Measurements from ENCODE around the gene ROCK2. TPM values are rescaled to one million over a fixed set of nuclear protein-coding genes. Genes with fewer than 3 reads are reported as not detected.

ROCK2 gene
- polyA plus RNA-seq, 1 of the 3 experiments (the other 2 are of a cell fraction): 4.2 TPM

DNA sequence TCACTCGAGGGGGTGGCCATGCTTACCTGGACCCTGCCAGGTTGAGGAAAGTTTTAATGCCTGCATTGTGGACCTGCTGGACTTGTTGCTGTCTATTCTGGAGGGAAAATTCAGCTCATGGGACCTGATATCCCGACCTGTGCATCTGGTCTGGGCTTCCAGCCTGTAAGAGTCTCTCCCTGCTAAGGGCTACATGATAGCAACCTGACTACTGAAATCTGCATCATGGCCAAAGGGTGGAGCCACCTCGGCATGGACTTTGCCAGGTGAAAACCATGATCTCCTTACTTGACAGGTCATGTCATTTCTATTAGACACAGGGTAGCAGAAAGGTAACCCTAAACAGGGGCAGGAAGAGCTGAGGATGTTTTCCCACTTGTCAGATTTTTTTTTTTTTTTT, 202.1 kb downstream of the ROCK2 start:
- WGBS (ENCODE audit: low lambda C conversion rate): 44% methylated on average over 3 of the region's 3 CpGs
- CTCF ChIA-PET: interaction anchor here (1.3 to 7.8 kb wide), 4 partner anchors 10 to 441 kb away, joined by 3 to 81 read pairs (median 16); a partner anchor contains a TSS
- Histone ChIP-seq H3K9ac (no peak overlapping the region), H3K36me3 (replicated peaks in 1 of 2; ENCODE audit: control insufficient read depth in 1 of 2, insufficient read depth in 2 of 2, low read length in 1 of 2) (no peaks in the 10 kb centered on the region), H2AFZ (ENCODE audit: low read depth) (no peak overlapping the region), H3K4me3 (ENCODE audit: low read depth in 2 of 2, low read length in 1 of 2) (no peak overlapping the region), H3K4me2 (no peak overlapping the region), H3K4me1 (ENCODE audit: control insufficient read depth in 1 of 2, insufficient read depth in 2 of 2, low read depth in 1 of 2, low read length in 1 of 2) (no peaks in the 10 kb centered on the region), H3F3A (replicated peaks; ENCODE audit: insufficient read depth) (peaks cover 14% of the 10 kb centered on the region), H3K79me2 (ENCODE audit: insufficient read depth) (no peaks in the 10 kb centered on the region), H4K20me1 (ENCODE audit: insufficient read depth) (no peaks in the 10 kb centered on the region), H3K9me3 (no peaks in the 10 kb centered on the region), H3K27ac (ENCODE audit: low read depth in 2 of 2, low read length in 1 of 2) (no peak overlapping the region), H3K27me3 (ENCODE audit: insufficient read depth) (no peaks in the 10 kb centered on the region), H3K9me2 (no peaks in the 10 kb centered on the region)
- TF ChIP-seq, protein P1, sequence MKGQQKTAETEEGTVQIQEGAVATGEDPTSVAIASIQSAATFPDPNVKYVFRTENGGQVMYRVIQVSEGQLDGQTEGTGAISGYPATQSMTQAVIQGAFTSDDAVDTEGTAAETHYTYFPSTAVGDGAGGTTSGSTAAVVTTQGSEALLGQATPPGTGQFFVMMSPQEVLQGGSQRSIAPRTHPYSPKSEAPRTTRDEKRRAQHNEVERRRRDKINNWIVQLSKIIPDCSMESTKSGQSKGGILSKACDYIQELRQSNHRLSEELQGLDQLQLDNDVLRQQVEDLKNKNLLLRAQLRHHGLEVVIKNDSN (IDR thresholded peaks at IDR 0.05; ENCODE audit: borderline replicate concordance, low read depth): no peak
- TF ChIP-seq SMC3 (IDR thresholded peaks at IDR 0.05; ENCODE audit: low read depth, low read length): no peak
- TF ChIP-seq, protein P2, sequence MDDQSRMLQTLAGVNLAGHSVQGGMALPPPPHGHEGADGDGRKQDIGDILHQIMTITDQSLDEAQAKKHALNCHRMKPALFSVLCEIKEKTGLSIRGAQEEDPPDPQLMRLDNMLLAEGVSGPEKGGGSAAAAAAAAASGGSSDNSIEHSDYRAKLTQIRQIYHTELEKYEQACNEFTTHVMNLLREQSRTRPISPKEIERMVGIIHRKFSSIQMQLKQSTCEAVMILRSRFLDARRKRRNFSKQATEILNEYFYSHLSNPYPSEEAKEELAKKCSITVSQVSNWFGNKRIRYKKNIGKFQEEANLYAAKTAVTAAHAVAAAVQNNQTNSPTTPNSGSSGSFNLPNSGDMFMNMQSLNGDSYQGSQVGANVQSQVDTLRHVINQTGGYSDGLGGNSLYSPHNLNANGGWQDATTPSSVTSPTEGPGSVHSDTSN (IDR thresholded peaks at IDR 0.05): no peak
- DNase-seq: no peak
- POLR2A ChIA-PET: no interaction called here

DNA sequence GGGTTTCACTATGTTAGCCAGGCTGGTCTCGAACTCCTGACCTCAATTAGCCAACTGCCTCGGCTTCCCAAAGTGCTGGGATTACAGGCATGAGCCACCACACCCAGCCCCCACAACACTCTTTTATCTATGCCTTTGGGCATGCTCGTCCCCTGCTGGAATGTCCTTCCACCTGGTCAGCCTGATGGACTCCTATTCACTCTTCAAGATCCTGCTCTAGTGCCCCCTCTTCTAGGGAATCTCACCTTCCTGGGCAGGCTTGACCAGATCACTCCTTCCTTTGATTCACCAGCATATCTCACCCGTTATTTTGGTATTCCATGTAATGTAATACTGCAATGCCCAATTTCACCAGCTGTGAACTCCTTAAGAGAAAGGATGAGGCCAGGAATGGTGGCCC, 203.1 kb downstream of the ROCK2 start:
- no peaks in the 10 kb centered on the region for H3K4me1 ChIP-seq (ENCODE audit: control insufficient read depth in 1 of 2, insufficient read depth in 2 of 2, low read depth in 1 of 2, low read length in 1 of 2)
- H3K36me3 ChIP-seq (replicated peaks in 1 of 2; ENCODE audit: control insufficient read depth in 1 of 2, insufficient read depth in 2 of 2, low read length in 1 of 2): no peaks in the 10 kb centered on the region
- H3K9ac ChIP-seq: no peak overlapping the region
- no peak overlapping the region for H3K4me3 ChIP-seq (ENCODE audit: low read depth in 2 of 2, low read length in 1 of 2)
- H3K27ac ChIP-seq (ENCODE audit: low read depth in 2 of 2, low read length in 1 of 2): peak overlapping the region in 1 of 2 experiments; percentile 66; a peak in 1 of 4 replicates
- ChIA-PET POLR2A (no interaction called here), CTCF (interaction anchor here (0.8 to 7.8 kb wide), 5 partner anchors 9 to 442 kb away, joined by 3 to 81 read pairs (median 14); a partner anchor contains a TSS)
- no peaks in the 10 kb centered on the region for H3K79me2 ChIP-seq (ENCODE audit: insufficient read depth)
- peaks cover 14% of the 10 kb centered on the region for H3F3A ChIP-seq (replicated peaks; ENCODE audit: insufficient read depth)
- no peaks in the 10 kb centered on the region for H3K27me3 ChIP-seq (ENCODE audit: insufficient read depth)
- no peak for DNase-seq
- H3K9me2 ChIP-seq: no peaks in the 10 kb centered on the region
- no peak overlapping the region for H2AFZ ChIP-seq (ENCODE audit: low read depth)
- TF ChIP-seq FOXJ3 (CRISPR knock-in tag; IDR thresholded peaks at IDR 0.05): no peak
- TF ChIP-seq NFIC (IDR thresholded peaks at IDR 0.05; ENCODE audit: borderline replicate concordance): no peak
- no peak for TF ChIP-seq FOXM1 (IDR thresholded peaks at IDR 0.05; ENCODE audit: low read depth)
- TF ChIP-seq TEAD4 (IDR thresholded peaks at IDR 0.05; ENCODE audit: borderline replicate concordance, insufficient read depth): no peak
- no peak for TF ChIP-seq GATA2 (CRISPR knock-in tag; IDR thresholded peaks at IDR 0.05)
- TF ChIP-seq, protein P3, sequence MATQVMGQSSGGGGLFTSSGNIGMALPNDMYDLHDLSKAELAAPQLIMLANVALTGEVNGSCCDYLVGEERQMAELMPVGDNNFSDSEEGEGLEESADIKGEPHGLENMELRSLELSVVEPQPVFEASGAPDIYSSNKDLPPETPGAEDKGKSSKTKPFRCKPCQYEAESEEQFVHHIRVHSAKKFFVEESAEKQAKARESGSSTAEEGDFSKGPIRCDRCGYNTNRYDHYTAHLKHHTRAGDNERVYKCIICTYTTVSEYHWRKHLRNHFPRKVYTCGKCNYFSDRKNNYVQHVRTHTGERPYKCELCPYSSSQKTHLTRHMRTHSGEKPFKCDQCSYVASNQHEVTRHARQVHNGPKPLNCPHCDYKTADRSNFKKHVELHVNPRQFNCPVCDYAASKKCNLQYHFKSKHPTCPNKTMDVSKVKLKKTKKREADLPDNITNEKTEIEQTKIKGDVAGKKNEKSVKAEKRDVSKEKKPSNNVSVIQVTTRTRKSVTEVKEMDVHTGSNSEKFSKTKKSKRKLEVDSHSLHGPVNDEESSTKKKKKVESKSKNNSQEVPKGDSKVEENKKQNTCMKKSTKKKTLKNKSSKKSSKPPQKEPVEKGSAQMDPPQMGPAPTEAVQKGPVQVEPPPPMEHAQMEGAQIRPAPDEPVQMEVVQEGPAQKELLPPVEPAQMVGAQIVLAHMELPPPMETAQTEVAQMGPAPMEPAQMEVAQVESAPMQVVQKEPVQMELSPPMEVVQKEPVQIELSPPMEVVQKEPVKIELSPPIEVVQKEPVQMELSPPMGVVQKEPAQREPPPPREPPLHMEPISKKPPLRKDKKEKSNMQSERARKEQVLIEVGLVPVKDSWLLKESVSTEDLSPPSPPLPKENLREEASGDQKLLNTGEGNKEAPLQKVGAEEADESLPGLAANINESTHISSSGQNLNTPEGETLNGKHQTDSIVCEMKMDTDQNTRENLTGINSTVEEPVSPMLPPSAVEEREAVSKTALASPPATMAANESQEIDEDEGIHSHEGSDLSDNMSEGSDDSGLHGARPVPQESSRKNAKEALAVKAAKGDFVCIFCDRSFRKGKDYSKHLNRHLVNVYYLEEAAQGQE (IDR thresholded peaks at IDR 0.05; ENCODE audit: low read depth, low read length): no peak
- TF ChIP-seq NRF1 (IDR thresholded peaks at IDR 0.05; ENCODE audit: low read depth, low read length): no peak
- no peak for TF ChIP-seq TAF1 (IDR thresholded peaks at IDR 0.05; ENCODE audit: borderline replicate concordance, low read depth, low read length)
- TF ChIP-seq MEF2A (IDR thresholded peaks at IDR 0.05; ENCODE audit: borderline replicate concordance, low read depth): no peak
- H4K20me1 ChIP-seq (ENCODE audit: insufficient read depth): no peaks in the 10 kb centered on the region
- H3K9me3 ChIP-seq: no peaks in the 10 kb centered on the region
- H3K4me2 ChIP-seq: no peak overlapping the region
- WGBS (ENCODE audit: low lambda C conversion rate): 72% methylated on average over 4 of the region's 4 CpGs

Measured in SK-N-SH (cell line).